Activated gamma-delta T cell treated with anti-CD3 and anti-CD28 coated beads, Interleukin-2, amount 50 U/mL, for 16 hours (primary cell): ENCODE results near the gene KIR3DL1.
"Not testable (repeated sequence)": the region's sequence is repeated elsewhere in the genome, so short reads cannot be mapped to it uniquely, and the experiment has no call there.

Experiments
- DNase-seq: peaks from one replicate; pipeline ENCODE4 v3.0.0-alpha.2; 2020; ENCODE audit warnings: low read depth

Gene KIR3DL1

GRCh38 chr19:54816251-54816650, at the start of gene KIR3DL1:
Gene KIR3DL1, plus strand, starts transcription at chr19:54816468.
- DNase-seq: not testable (repeated sequence)

GRCh38 chr19:54769646-54770045, 46.6 kb upstream of the KIR3DL1 start, which contains the start of gene KIR2DL1:
Gene KIR2DL1, plus strand, starts transcription at chr19:54769793. Its CDS starts 58 bp downstream, at chr19:54769851.
- not testable (repeated sequence) for DNase-seq

- DNase-seq: not testable (repeated sequence)
Measured at GRCh38 chr19:54770511-54770910, 45.8 kb upstream of the KIR3DL1 start.

DNA sequence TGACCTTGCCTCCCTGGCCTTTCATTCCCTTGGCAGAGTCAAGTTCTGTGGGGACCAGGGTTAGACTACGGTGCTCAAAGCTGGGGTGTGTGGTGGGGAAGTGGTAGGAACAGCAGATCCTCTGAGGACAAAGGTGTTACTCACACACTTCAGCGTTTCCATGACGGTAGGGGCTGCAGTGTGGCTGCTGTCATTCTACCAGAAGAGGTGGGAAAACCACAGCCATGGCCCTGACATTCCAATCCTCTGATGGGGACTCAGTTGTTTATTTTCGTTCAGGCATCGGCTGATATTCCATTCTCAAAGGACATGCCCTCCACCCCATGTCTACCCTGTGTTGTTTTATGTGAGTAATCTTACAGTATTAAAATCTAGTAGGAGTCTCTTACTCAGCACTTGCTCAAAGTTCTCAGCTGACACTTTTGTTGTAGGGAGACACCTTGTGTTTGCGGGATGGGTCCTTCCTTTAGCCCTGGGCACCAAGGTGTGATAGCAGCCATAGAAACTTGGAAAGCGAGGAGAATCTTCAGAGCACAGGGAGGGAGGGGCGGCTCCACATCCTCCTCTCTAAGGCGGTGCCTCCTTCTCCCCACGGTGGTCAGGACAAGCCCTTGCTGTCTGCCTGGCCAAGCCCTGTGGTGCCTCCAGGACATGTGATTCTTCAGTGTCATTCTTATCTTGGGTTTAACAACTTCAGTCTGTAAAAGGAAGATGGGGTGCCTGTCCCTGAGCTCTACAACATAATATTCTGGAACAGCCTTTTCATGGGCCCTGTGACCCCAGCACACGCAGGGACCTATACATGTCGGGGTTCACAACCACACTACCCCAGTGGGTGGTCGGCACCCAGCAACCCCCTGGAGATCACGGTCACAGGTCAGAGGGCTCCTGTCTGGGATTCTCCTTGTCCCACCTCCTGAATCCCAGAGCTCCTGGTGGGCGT, 45.0 kb upstream of the KIR3DL1 start:
- not testable (repeated sequence) for DNase-seq

DNA sequence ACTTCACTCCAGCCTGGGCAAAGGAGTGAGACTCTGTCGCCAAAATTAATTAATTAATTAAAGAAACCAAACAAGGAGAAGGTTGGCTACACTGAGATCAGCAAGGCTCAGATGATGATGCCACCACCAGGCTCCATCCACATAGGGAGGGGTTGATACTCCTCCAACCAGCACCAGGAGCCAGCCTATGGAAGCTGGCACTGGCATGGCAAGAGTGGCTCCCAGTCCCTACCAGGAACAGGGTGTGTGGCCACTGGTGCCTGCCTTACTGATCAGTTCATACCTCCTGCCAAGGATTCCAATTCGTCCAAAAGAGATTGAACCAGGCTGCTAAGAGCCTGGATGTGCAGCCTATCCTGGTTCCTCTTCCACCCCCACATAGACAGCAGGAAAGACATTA, 43.6 kb upstream of the KIR3DL1 start:
- not testable (repeated sequence) for DNase-seq

DNA sequence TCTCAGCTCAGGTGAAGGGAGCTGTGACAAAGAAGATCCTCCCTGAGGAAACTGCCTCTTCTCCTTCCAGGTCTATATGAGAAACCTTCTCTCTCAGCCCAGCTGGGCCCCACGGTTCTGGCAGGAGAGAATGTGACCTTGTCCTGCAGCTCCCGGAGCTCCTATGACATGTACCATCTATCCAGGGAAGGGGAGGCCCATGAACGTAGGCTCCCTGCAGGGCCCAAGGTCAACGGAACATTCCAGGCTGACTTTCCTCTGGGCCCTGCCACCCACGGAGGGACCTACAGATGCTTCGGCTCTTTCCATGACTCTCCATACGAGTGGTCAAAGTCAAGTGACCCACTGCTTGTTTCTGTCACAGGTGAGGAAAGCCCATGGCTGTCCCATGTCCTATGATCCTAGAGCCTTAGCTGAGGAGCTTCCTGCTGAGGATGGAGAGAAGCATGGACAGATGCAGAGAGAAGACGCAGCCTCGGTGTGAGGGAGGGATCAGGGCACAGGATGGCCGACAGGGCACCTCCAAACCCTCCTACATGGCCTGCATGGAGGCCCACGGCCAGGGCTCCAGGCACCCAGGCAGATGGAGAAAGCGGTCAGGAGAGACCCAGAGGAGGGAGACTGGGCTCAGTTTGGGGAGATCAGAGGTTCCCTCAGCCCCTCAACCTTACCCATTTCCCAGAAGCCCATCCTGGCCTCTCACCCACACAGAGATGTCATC, 41.0 kb upstream of the KIR3DL1 start:
- not testable (repeated sequence) for DNase-seq

- not testable (repeated sequence) for DNase-seq
Measured at GRCh38 chr19:54775830-54776229, 40.4 kb upstream of the KIR3DL1 start.

DNA sequence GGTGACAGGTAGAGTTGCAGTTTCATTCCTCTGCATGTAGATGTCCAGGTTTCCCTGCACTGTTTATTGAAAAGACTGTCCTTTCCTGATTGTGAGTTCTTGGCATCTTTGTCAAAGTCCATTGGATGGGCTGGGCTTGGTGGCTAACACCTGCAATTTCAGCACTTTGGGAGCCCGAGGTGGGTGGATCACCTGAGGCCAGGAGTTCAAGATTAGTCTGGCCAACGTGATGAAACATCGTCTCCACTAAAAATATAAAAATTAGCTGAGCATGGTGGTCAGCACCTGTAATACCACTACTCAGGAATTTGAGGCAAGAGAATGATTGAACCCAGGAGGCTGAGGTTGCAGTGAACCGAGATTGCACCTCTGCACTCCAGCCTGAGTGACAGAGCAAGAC, 38.4 kb upstream of the KIR3DL1 start:
- DNase-seq: not testable (repeated sequence)

DNA sequence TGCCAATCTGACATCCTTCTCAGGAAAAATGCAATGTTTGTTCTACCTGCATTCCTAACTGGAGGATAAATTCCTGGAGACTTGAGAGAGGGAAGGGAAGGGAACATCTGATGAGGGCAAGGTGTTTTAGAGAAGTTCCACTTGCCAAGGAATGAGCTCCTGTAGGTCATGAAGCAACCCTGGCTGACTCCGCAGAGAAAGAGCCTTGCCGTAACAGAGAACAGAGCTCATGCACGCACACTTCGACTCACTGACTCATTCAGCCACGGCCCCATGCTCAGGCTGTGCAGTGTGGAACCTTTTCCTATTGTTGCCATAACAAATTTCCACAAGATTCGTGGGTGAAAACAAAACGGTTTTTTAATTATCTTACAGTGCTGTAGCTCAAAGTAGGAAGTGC, 37.4 kb upstream of the KIR3DL1 start:
- DNase-seq: not testable (repeated sequence)

GRCh38 chr19:54782916-54783315, 33.4 kb upstream of the KIR3DL1 start:
- not testable (repeated sequence) for DNase-seq

DNA sequence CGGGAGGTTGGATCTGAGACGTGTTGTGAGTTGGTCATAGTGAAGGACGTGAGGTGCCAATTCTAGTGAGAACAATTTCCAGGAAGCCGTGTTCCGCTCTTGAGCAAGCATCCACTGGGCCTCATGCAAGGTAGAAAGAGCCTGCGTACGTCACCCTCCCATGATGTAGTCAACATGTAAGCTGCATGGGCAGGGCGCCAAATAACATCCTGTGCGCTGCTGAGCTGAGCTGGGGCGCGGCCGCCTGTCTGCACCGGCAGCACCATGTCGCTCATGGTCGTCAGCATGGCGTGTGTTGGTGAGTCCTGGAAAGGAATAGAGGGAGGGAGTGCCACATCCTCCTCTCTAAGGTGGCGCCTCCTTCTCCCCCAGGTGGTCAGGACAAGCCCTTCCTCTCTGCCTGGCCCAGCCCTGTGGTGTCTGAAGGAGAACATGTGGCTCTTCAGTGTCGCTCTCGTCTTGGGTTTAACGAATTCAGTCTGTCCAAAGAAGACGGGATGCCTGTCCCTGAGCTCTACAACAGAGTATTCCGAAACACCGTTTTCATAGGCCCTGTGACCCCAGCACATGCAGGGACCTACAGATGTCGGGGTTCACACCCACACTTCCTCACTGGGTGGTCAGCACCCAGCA, 30.1 kb upstream of the KIR3DL1 start:
- DNase-seq: not testable (repeated sequence)

- DNase-seq: not testable (repeated sequence)
Measured at GRCh38 chr19:54788154-54788553, 28.1 kb upstream of the KIR3DL1 start.

DNA sequence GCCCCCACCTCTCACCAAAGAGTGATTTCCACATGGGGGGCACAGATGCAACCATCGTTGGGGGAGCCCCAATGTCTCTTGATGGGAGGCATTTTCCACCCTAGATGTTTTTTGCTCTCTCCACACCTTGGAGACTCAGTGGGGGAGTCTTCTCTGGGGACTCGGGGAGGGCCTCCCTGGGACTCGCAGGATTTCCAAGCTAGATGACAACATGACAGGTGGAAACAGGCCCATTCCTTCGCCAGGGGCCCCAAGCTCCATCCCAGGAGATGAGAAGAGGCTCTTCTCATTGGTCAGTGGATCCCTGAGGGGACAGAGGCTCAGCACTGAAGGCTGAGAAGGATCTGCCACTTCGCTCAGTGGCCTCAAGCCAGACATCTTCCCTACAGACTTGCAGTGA, 25.6 kb upstream of the KIR3DL1 start:
- no peak for DNase-seq

DNA sequence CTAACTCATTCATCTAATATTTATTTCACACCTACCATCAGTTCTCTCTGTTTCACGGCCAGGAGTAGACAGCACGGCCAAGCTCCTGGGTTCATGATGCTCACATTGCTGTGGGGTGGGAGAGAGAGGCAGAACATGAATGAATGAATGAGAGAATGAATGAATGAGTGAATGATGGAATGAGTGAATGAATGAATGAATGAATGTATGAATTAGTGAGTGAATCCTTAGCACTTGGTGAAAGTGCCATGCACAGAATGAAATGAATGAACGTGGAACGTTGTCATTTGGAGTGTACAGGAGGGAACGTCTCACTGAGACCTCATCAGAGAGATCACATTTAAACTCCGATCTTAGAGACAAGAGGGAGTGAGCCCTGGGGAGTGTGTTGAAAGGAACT, 24.8 kb upstream of the KIR3DL1 start:
- no peak for DNase-seq

DNA sequence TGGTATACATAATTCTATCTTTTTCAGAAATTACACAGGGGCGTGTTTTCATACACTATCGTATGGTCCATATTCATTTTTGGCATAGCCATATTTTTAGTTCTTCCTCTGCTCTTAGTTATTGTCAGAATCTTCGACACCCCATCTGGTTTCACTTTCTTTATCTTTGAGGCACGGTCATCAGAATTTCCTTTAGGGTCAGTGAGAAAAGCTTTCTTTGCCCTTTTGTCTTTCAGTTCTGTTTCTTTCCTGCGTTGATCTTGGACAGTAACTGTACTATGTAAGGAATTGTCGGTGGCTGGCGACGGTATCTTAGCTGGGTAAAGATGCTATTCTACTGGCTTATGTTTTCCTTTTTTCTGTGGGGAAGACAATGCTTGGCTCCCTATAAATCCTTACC, 23.5 kb upstream of the KIR3DL1 start:
- DNase-seq: no peak

GRCh38 chr19:54795758-54796157, 20.5 kb upstream of the KIR3DL1 start:
- DNase-seq: no peak

DNA sequence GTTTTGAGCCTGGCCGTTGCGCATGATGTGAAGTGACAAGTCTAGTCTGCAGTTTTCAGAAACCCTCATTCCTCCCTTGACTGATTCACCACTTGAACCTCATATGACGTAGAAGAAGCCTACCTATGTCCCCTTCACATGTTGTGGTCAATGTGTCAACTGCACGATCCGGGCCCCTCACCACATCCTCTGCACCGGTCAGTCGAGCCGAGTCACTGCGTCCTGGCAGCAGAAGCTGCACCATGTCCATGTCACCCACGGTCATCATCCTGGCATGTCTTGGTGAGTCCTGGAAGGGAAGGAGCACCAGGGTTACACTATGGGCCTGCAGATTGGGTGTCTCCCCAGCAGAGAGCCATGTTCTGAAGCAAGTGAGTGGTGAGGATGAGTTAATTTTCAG, 12.9 kb upstream of the KIR3DL1 start, which contains the start of gene KIR2DL4:
KIR2DL4 (plus strand) TSS at position 201 of the 400 bp plus-strand sequence; CDS start at position 243, 42 bp downstream.
- no peak for DNase-seq

- no peak for DNase-seq
Measured at GRCh38 chr19:54804101-54804500, 12.2 kb upstream of the KIR3DL1 start.

DNA sequence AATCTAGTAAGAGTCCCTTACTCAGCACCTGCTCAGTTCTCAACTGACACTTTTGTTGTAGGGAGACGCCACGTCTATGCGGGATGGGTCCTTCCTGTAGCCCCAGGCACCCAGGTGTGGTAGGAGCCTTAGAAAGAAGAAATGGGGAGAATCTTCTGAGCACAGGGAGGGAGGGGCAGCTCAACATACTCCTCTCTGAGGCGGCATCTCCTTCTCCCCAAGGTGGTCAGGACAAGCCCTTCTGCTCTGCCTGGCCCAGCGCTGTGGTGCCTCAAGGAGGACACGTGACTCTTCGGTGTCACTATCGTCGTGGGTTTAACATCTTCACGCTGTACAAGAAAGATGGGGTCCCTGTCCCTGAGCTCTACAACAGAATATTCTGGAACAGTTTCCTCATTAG, 11.7 kb upstream of the KIR3DL1 start:
- no peak for DNase-seq

DNA sequence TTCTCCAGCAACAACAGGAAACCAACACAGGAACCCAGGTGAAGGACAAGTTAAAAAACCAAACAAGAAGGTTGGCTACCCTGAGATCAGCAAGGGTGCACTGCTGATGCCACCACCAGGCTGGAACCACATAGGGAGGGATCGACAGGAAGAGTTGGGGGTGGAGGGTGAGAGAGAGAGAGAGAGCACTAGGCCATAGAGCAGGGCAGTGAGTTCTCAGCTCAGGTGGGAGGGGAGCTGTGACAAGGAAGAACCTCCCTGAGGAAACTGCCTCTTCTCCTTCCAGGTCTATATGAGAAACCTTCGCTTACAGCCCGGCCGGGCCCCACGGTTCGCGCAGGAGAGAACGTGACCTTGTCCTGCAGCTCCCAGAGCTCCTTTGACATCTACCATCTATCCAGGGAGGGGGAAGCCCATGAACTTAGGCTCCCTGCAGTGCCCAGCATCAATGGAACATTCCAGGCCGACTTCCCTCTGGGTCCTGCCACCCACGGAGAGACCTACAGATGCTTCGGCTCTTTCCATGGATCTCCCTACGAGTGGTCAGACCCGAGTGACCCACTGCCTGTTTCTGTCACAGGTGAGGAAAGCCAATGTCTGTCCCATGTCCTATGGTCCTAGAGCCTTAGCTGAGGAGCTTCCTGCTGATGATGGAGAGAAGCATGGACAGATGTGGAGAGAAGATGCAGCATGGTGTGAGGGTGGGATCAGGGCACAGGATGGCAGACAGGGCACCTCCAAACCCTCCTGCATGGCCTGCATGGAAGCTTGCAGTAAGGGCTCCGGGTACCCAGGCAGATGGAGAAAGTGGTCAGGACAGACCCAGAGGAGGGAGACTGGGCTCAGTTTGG, 10.4 kb upstream of the KIR3DL1 start:
- no peak for DNase-seq

DNA sequence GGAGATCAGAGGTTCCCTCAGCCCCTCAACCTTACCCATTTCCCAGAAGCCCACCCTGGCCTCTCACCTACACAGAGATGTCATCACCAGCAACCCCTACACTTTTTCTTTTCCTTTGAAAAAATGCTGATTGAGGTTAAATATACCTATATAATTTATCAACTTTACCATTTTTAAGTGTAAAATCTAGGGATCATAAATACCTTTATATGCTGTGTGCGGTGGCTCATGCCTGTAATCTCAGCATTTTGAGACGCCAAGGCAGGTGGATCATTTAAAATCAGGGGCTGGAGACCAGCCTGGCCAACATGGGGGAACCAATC, 9.8 kb upstream of the KIR3DL1 start:
- no peak for DNase-seq
